ENCODE measurements around the gene MCCC1.

MCCC1 gene

DNA sequence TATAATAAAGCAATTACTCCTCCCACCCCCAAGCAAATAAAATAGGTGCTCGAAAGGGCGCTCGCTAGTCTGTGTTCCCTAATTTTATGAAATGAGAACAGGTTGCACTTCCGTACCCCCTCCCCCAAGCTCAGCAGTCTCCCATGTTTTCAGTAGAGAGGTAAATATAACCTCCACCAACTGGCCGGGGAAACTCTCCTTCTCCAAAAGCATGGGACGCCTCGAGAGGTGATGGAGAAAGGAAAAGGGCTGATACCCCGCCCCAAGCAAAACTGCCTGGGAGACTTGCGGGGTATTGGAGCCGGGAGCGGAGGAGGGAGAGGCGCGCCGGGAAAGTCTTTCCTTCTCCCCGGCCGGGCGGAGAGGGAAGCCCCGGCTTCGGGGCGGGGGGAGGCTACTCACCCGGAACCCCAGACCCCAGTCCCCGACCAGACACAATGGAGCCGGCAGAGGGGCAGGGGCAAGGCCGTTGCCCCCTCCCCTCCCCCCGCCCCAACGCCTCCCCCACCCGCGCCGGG lies 119.6 kb downstream of the MCCC1 start:
- DNase-seq = no peak

DNA sequence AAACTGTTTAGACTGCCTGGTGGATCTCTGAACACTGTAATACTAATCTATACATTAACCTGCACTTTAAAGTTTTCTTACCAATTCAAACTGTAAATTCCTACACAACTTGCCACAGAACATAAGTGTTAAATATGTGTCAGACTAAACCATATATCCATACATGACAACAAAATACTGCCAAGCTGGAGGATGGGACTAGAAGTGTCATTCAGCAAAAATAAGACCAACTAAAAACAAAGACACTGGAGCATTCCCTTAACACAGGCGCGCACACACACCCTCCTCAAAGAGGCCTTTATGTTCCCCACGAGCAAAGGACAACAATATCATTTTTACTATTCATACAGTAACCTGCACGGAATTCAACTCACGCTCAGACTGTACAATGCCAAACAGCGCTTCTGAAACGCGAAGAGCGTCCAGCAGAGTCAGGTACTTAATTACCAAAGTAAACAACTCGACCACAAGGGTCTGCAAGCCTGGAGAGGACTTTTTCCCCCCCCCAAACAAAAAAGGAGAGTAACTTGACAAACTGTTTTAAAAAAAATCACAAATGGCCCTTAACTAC lies 120.1 kb downstream of the MCCC1 start:
- no peak for DNase-seq

DNA sequence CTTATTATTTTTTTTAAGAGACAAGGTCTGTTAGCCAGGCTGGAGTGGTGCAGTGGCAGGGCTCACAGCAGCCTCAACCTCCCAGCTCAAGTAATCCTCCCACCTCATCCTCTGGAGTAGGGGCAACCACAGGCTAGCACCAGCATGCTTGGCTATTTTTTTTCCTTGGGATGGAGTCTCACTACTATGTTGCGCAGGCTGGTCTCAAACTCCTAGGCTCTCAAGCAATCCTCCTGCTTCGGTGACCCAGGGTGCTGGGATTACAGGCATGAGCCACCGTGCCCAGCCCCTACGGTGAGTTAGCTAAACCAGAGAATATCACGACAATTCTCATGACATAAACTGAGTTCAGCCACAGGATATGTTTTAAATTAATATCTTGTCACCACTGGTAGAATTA lies 120.9 kb downstream of the MCCC1 start:
- no peak for DNase-seq

DNA sequence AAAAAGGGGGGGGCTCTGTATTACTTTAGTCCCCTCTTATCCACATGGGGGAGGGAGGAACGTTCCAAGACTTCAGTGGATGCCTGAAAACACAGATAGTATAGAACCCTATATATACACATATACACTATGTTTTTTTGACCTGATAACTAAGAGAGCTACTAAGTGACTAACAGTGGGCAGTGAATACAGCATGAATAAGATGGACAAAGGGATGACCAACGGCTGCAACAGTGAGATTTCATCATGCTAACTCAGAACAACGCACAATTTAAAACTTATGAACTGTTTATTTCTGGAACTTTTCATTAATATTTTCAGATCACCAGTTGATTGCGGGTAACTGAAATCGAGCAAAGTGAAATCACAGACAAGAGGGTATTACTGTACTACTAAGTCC lies 126.2 kb downstream of the MCCC1 start:
- DNase-seq = no peak

DNA sequence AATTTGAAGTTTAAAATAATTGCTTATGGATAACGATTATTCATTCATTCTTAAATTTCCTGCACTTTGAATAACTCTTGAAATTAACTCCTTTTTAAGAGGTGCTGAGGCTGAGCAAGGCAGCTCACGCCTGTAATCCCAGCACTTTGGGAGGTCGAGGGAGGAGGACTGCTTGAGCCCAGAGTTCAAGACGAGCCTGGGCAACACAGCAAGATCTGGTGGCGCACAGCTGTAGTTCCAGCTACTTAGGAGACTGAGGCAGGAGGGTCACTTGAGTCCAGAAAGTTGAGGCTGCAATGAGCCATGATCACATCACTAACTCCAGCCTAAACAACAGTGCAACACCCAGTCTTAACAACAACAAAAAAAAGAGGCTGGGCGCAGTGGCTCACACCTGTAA lies 126.9 kb downstream of the MCCC1 start:
- DNase-seq = no peak

DNA sequence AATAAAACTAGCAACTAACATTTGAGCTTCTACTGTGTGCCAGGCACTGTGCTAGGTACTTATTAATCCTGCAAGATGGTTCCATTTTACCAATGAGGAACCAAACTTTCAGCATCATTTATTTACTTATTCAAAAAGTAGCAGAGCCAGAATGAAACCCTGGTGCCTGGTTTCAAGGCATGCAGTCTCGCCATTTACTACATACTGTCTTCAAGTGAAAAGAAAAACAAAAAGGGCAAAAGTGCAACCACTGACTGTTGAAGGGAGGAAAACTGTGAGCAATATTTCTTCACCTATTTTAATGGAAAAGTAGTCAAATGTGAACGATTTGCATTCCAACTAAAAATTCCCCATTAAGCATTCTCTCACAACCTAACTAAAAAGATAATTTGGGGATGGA lies 127.7 kb downstream of the MCCC1 start:
- no peak for DNase-seq

DNA sequence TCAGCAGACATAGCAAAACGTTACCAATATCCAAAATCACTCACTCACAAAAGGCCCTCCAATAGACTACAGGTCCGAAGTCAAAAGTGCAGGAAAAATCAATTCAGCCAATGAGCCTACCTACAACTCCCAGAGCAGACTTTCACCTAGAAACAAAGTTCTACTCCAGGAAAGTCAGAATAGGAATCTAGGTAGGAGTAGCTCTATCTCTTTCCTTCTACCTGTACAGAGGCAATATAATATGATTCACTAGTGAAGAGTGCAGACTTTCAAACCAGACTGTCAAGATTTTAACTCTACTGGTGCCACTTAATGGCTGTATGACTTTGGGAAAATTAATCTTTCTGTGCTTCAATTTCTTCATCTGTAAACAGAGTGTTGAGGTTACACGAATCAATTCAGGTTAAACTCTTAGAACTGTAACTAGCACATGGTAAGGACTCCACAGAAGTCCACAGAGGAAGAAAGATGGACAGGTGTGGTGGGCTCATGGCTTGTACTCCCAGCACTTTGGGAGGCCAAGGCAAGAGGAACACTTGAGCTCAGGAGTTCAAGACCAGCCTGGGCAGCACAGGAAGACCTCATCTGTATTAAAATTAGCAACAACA lies 128.4 kb downstream of the MCCC1 start:
- no peak for DNase-seq

DNA sequence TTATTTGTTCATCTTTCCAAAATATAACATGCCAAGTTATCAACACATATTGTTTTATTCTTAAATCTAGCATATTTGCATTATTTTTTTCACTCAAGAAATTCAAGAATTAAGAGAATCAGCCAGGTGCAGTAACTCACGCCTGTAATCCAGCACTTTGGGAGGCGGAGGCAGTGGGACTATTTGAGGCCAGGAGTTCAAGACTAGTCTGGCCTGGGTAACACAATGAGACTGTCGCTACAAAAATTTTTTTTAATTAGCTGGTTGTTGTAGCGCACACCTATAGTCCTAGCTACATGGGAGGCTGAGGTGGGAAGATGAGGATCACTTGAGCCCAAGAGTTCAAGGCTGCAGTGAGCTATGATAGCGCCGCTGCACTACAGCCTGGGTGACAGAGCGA lies 129.4 kb downstream of the MCCC1 start:
- no peak for DNase-seq

DNA sequence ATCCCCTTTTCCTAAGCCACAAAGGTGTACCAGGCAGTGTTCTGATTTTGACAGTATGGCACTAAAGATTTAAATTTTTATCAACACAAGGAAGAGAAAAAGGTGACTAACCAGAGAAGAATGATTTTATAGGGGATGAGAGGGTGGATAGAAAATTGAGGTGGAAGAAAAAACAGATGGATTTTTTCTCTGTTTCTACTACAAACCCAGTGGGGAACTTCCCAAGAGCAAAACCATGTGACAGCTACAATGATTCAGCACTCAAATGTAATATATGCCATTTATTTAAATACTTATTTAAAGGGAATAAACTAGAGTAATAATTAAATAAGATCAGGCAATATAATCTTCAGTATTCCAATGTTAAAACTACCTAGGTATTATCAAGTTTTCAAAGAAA lies 130.0 kb downstream of the MCCC1 start:
- DNase-seq = no peak

DNA sequence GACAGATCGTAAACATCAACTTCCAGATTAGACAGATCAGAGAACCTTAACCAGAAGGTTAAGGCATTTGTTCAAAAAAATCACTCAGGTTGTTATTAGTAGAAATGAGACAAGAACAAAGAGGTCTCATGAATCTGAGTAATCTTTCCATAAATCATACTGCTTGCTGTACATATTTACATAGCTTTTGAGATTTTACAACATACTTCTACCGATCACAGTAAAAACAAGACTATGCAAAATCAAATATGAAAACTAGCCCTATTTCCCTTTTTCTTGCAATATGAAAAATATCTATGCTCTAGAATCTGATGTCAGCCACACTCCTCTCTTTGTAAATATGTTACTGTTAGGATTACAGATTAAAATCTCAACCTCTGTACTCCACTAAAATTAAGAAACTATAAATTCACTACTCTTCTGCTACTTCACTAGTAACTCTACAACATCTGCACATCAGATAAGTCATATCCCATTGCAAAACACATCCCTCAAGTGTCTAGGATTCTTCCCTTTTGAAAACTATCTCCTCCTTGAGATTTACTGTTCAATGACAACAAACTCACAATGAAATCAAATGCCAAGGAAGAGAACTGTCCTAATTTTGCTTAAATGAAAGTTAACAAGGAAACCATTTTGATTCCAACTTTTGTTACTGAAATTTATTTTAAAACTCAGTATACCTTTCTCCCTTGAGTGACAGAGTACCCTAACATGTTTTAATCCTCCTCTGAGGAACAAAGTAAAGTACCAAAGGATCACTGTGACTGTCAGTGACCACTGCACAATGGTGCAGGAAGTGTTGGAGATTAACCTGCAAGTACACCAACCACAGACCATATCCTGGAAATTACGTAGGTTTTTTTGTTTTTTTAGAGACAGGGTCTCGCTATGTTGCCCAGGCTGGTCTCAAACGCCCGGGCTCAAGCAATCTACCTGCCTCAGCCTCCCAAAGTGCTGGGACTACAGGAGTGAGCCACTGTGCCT lies 131.8 kb downstream of the MCCC1 start:
- DNase-seq = no peak

DNA sequence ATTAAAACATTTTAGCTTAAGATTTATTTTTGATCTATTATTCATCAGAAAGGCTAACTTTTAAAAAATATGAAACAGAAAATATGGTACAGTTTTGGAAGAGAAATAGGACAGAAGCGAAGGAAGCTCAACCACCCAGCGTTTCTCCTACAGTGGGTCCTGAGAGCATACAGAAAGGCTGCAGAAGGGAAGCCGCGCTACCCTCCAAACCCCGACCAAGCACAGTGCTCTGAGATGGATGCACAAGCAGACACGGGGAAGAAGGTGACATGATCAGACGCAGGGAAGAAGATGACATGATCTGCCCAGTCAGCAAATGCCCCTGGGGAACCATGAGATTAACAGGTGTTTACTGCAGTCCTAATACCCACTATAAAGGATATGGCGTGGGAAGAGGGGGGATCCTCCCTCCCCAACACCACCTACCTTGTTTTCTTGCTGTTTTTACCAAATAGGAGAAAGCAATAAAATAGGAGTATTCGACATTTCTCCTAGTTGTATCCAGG lies 133.4 kb downstream of the MCCC1 start:
- no peak for DNase-seq

Measured in amniotic stem cell (primary cell).